OCI-LY7 (cell line): Measurements from ENCODE around the gene SLC25A26. TPM values are rescaled to one million over a fixed set of nuclear protein-coding genes. Genes with fewer than 3 reads are reported as not detected.

ENCODE experiments used
- BruUV-seq: library from RNA; stranded (reverse); fragments of 400-500 nt; replicated peaks from 2 replicates; lab custom pipeline; 2021; lab: Mats Ljungman, UMichigan
- CTCF ChIA-PET: fragments of 300-600 bp; sonication (Branson Sonifier 250); formaldehyde crosslinking; loops from one replicate; lab custom pipeline; 2022; ENCODE audit warnings: antibody characterized with exemption; ENCODE audit not compliant: unreplicated experiment; lab: Charles Lee
- POLR2A ChIA-PET: fragments of 300-600 bp; sonication (Branson Sonifier 250); formaldehyde crosslinking; loops from one replicate; lab custom pipeline; 2022; ENCODE audit warnings: antibody characterized with exemption; lab: Charles Lee
- DNase-seq: peaks from one replicate; pipeline ENCODE4 v3.0.0-alpha.2; 2015; ENCODE audit warnings: low spot score
- H2AFZ ChIP-seq: fragments of 200-600 bp; sonication (generic), shearing (Covaris generic); 2 replicates; pipeline ENCODE4 v1.6.1; 2014; ENCODE audit warnings: mild to moderate bottlenecking, antibody characterized with exemption, low read length, moderate library complexity
- H3K27ac ChIP-seq: fragments of 200-600 bp; sonication (generic); 2 replicates; pipeline ENCODE4 v1.5.1; 2014; ENCODE audit warnings: mixed run types, low read depth, mild to moderate bottlenecking, moderate library complexity, low read length, inconsistent platforms; ENCODE audit not compliant: poor library complexity, severe bottlenecking
- H3K36me3 ChIP-seq: fragments of 200-600 bp; sonication (generic); 2 replicates; pipeline ENCODE4 v1.6.1; 2014; ENCODE audit warnings: mild to moderate bottlenecking, antibody characterized with exemption, low read length, moderate library complexity, mixed read lengths; ENCODE audit not compliant: insufficient read depth
- H3K4me1 ChIP-seq: fragments of 200-600 bp; sonication (generic); 2 replicates; pipeline ENCODE4 v1.5.1; 2014; ENCODE audit warnings: mild to moderate bottlenecking, low read length; ENCODE audit not compliant: insufficient read depth, poor library complexity, severe bottlenecking
- H3K4me2 ChIP-seq: fragments of 200-600 bp; sonication (generic); 2 replicates; pipeline ENCODE4 v1.6.1; 2014; ENCODE audit warnings: mild to moderate bottlenecking, low read length
- H3K4me3 ChIP-seq: fragments of 200-600 bp; sonication (generic); 2 replicates; pipeline ENCODE4 v1.5.1; 2014; ENCODE audit warnings: mild to moderate bottlenecking, low read depth, low read length; ENCODE audit not compliant: poor library complexity, severe bottlenecking
- H3K79me2 ChIP-seq: fragments of 200-600 bp; sonication (generic); 2 replicates; pipeline ENCODE4 v1.6.1; 2016; ENCODE audit warnings: low read depth, mild to moderate bottlenecking, low read length, moderate library complexity, mixed read lengths; ENCODE audit not compliant: insufficient read depth
- H3K9me2 ChIP-seq: fragments of 200-600 bp; sonication (generic); 2 replicates; pipeline ENCODE4 v1.6.1; 2016; ENCODE audit warnings: mild to moderate bottlenecking, low read length, mixed read lengths; ENCODE audit not compliant: insufficient read depth
- H3K9me3 ChIP-seq: fragments of 200-600 bp; sonication (generic); 2 replicates; pipeline ENCODE4 v1.6.1; 2014; ENCODE audit warnings: mild to moderate bottlenecking, mixed run types, low read length, mixed read lengths
- H4K20me1 ChIP-seq: fragments of 200-600 bp; sonication (generic); 2 replicates; pipeline ENCODE4 v1.6.1; 2014; ENCODE audit warnings: mild to moderate bottlenecking, antibody characterized with exemption, low read length, moderate library complexity, mixed read lengths; ENCODE audit not compliant: insufficient read depth
- EZH2phosphoT487 ChIP-seq: fragments of 200-600 bp; sonication (generic); IDR thresholded peaks from 2 replicates; pipeline ENCODE4 v1.6.1; 2018; ENCODE audit warnings: low read depth, borderline replicate concordance, mild to moderate bottlenecking, mixed run types, antibody characterized with exemption, low read length, moderate library complexity, mixed read lengths
- intact Hi-C: fragments of 100-400 bp; cut with micrococcal nuclease; formaldehyde crosslinking; loops from one replicate; pipeline ENCODE4 v1.10.0; 2022; ENCODE audit not compliant: unreplicated experiment
- total RNA-seq, 2 experiments: library from RNA; depleted of rRNA in 1 of 2; stranded (reverse); fragments of >200 nt in 1 of 2; shearing (Covaris generic) in 1 of 2; gene quantifications; 2 replicates each; pipeline ENCODE4 v1.2.3, GENCODE V29; 2014 to 2022
- TF ChIP-seq, protein P1 (sequence below): fragments of 200-600 bp; sonication (generic); conservative IDR thresholded peaks from 2 replicates; pipeline ENCODE4 v1.5.1; 2014; ENCODE audit warnings: mild to moderate bottlenecking, antibody characterized with exemption, low read length, moderate library complexity, mixed read lengths

Gene SLC25A26
- total RNA-seq, 2 experiments from 2014 or later, result 9.8 to 14.2 TPM

DNA sequence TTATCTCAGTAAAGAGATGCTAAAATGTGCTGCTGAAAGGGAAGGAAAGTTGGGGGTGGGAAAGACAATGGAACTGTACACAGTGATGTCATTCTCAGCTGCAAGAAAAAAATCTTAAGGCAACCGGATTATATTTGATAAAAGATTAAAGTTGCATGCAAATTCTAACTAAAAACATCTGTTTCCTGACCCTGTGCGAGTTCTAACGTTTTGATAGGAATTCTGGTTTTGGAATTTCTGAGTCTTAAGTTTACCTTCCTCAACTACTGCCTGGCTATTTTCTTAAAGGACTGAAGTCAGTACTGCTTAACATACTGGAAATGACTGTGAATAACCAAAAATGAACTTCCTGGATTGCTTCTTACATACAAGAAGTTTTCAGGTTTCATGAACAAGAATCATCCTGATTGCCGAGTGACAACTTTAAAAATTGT, 115.5 kb downstream of the SLC25A26 start:
- Histone ChIP-seq H3K9me2 (no peaks in the 10 kb centered on the region), H3K9me3 (no peaks in the 10 kb centered on the region), H2AFZ (no peak overlapping the region), H3K4me3 (no peak overlapping the region), H3K27ac (no peak overlapping the region), H3K36me3 (no peaks in the 10 kb centered on the region), H3K4me2 (no peak overlapping the region), H4K20me1 (no peaks in the 10 kb centered on the region), H3K4me1 (peaks cover 4% of the 10 kb centered on the region), H3K79me2 (no peaks in the 10 kb centered on the region)
- intact Hi-C loops, result no loop called here
- TF ChIP-seq, protein P1, sequence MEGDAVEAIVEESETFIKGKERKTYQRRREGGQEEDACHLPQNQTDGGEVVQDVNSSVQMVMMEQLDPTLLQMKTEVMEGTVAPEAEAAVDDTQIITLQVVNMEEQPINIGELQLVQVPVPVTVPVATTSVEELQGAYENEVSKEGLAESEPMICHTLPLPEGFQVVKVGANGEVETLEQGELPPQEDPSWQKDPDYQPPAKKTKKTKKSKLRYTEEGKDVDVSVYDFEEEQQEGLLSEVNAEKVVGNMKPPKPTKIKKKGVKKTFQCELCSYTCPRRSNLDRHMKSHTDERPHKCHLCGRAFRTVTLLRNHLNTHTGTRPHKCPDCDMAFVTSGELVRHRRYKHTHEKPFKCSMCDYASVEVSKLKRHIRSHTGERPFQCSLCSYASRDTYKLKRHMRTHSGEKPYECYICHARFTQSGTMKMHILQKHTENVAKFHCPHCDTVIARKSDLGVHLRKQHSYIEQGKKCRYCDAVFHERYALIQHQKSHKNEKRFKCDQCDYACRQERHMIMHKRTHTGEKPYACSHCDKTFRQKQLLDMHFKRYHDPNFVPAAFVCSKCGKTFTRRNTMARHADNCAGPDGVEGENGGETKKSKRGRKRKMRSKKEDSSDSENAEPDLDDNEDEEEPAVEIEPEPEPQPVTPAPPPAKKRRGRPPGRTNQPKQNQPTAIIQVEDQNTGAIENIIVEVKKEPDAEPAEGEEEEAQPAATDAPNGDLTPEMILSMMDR, result no peak
- TF ChIP-seq EZH2phosphoT487, result no peak
- DNase-seq, result no peak
- ChIA-PET CTCF (no interaction called here), POLR2A (no interaction called here)
- no TSS peak for BruUV-seq

DNA sequence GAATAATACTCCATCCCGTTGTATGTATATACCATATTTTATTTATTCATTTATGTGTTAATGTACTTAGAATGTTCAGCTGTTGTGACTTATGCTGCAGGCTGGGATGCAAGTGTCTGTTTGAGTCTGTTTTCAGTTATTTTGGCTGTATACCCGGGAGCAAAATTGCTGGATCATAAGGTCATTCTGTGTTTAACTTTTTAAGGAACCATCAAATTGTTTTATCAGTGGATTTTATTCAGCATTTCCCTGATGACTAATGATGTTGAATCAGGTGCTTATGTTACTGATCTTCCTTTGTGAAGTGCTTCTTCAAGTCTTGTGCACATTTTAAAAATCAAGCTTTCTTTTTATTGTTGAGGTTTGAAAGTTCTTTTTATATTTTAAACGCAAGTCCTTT, 118.1 kb downstream of the SLC25A26 start:
- no peaks in the 10 kb centered on the region for H3K9me3 ChIP-seq
- no peak overlapping the region for H3K4me3 ChIP-seq
- no peaks in the 10 kb centered on the region for H3K79me2 ChIP-seq
- no peak overlapping the region for H2AFZ ChIP-seq
- no peaks in the 10 kb centered on the region for H3K36me3 ChIP-seq
- TF ChIP-seq EZH2phosphoT487, result no peak
- TF ChIP-seq, protein P1, result no peak
- H4K20me1 ChIP-seq, result no peaks in the 10 kb centered on the region
- no peak overlapping the region for H3K4me2 ChIP-seq
- ChIA-PET POLR2A (interaction anchor here (1.0 kb wide), 1 partner anchor 40 kb away, joined by 3 read pairs; no protein-coding TSS in a partner anchor), CTCF (no interaction called here)
- no peak for DNase-seq
- peaks cover 4% of the 10 kb centered on the region for H3K4me1 ChIP-seq
- intact Hi-C loops, result no loop called here
- no peaks in the 10 kb centered on the region for H3K9me2 ChIP-seq
- H3K27ac ChIP-seq, result no peak overlapping the region
- no TSS peak for BruUV-seq

- ChIA-PET POLR2A (interaction anchor here (0.6 to 1.5 kb wide), 6 partner anchors 11 to 328 kb away, joined by 3 to 5 read pairs (median 4); no protein-coding TSS in a partner anchor), CTCF (no interaction called here)
- Histone ChIP-seq H2AFZ (no peak overlapping the region), H3K9me2 (no peaks in the 10 kb centered on the region), H3K4me1 (no peaks in the 10 kb centered on the region), H3K36me3 (no peaks in the 10 kb centered on the region), H3K9me3 (no peaks in the 10 kb centered on the region), H3K4me3 (no peak overlapping the region), H3K4me2 (no peak overlapping the region), H3K79me2 (no peaks in the 10 kb centered on the region), H3K27ac (no peak overlapping the region), H4K20me1 (no peaks in the 10 kb centered on the region)
- TF ChIP-seq EZH2phosphoT487, result no peak
- TF ChIP-seq, protein P1, result no peak
- no peak for DNase-seq
- intact Hi-C loops, result no loop called here
- no TSS peak for BruUV-seq
These were observed 122.0 kb downstream of the SLC25A26 start for GRCh38 chr3:66342717-66343356.
